ENCODE results near the gene SMARCD1. TPM values are rescaled to one million over a fixed set of nuclear protein-coding genes. Genes with fewer than 3 reads are reported as not detected.
A peak's percentile ranks its signal among the peaks of the same experiment; 100 is the strongest.
"Not testable (repeated sequence)": the region's sequence is repeated elsewhere in the genome, so short reads cannot be mapped to it uniquely, and the experiment has no call there.

SMARCD1 gene
- total and polyA plus RNA-seq, 8 donors, result 2.9 to 75.9 (median 18.6) TPM

DNA sequence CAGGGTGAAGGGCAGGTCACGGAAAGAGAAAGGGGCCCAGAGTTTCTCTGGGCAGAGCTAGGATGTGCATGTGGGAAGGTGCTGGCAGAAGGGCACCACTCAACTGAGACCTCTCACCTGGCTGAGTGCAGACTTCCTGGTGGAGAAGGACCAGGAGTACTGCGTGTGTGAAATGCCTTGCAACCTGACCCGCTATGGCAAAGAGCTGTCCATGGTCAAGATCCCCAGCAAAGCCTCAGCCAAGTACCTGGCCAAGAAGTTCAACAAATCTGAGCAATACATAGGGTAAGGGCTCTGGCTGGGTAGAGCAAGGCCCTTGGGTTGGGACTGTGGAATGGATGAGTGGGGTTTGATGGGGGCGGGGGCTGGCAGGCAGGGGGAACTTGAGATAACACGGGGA lies 5.4 kb upstream of the SMARCD1 start:
- TF ChIP-seq POLR2A (IDR thresholded peaks at IDR 0.05) (no peak), POLR2AphosphoS5 (IDR thresholded peaks at IDR 0.05) (no peak), EP300 (IDR thresholded peaks at IDR 0.05) (no peak)
- TF ChIP-seq, protein P1, sequence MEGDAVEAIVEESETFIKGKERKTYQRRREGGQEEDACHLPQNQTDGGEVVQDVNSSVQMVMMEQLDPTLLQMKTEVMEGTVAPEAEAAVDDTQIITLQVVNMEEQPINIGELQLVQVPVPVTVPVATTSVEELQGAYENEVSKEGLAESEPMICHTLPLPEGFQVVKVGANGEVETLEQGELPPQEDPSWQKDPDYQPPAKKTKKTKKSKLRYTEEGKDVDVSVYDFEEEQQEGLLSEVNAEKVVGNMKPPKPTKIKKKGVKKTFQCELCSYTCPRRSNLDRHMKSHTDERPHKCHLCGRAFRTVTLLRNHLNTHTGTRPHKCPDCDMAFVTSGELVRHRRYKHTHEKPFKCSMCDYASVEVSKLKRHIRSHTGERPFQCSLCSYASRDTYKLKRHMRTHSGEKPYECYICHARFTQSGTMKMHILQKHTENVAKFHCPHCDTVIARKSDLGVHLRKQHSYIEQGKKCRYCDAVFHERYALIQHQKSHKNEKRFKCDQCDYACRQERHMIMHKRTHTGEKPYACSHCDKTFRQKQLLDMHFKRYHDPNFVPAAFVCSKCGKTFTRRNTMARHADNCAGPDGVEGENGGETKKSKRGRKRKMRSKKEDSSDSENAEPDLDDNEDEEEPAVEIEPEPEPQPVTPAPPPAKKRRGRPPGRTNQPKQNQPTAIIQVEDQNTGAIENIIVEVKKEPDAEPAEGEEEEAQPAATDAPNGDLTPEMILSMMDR (IDR thresholded peaks at IDR 0.05), result no peak
- H3K9me3 ChIP-seq, result no peaks in the 10 kb centered on the region
- H3K4me1 ChIP-seq, result peaks cover 4 to 22% (median 17%) of the 10 kb centered on the region in 4 donors
- no peak overlapping the region for H3K4me3 ChIP-seq
- intact Hi-C loops (cut with DNase I; ENCODE audit: low total_unique reads), result loop anchor here (10.0 kb wide), 1 partner anchor 95 kb away; no protein-coding TSS in a partner anchor
- no peak for DNase-seq
- H3K27me3 ChIP-seq, result no peaks in the 10 kb centered on the region
- H3K36me3 ChIP-seq, result no peaks in the 10 kb centered on the region
- H3K27ac ChIP-seq, result no peak overlapping the region
- WGBS, 5 donors, result 80 to 88% (median 83%) methylated on average over 5 of the region's 5 CpGs

DNA sequence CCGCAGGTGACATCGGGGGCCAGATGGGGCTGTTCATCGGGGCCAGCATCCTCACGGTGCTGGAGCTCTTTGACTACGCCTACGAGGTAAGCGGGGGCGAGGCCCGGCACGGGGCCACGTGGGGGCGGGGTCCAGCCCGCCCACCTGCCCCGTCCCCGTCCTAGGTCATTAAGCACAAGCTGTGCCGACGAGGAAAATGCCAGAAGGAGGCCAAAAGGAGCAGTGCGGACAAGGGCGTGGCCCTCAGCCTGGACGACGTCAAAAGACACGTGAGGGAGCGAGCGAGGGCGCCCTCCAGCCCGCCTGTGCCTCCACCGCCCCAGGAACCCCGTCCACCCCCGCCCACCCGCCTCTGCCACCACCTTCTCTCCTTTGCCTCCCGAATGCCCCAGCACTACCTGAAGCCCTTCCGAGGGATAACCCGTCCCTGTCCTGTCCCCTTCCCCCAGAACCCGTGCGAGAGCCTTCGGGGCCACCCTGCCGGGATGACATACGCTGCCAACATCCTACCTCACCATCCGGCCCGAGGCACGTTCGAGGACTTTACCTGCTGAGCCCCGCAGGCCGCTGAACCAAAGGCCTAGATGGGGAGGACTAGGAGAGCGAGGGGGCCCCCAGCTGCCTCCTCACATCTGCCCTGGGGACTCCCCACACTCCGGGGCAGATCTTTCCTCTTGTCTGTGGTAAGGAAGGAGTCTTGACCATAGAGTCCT lies 3.9 kb upstream of the SMARCD1 start:
- intact Hi-C loops (cut with DNase I; ENCODE audit: low total_unique reads), result no loop called here
- Histone ChIP-seq H3K4me1 (peaks cover 10 to 19% (median 15%) of the 10 kb centered on the region in 4 donors), H3K27ac (no peak overlapping the region), H3K27me3 (no peaks in the 10 kb centered on the region), H3K36me3 (peaks cover 0 to 1% (median 0%) of the 10 kb centered on the region in 4 donors), H3K4me3 (no peak overlapping the region), H3K9me3 (no peaks in the 10 kb centered on the region)
- 57 to 74% (median 60%) methylated on average over 38 to 46 of the region's 46 CpGs for WGBS, 5 donors
- TF ChIP-seq, protein P1 (IDR thresholded peaks at IDR 0.05), result no peak
- no peak for TF ChIP-seq POLR2A (IDR thresholded peaks at IDR 0.05)
- TF ChIP-seq EP300 (IDR thresholded peaks at IDR 0.05), result no peak
- TF ChIP-seq POLR2AphosphoS5 (IDR thresholded peaks at IDR 0.05), result no peak
- peak in 1 of 2 donors; percentile 33 for DNase-seq

DNA sequence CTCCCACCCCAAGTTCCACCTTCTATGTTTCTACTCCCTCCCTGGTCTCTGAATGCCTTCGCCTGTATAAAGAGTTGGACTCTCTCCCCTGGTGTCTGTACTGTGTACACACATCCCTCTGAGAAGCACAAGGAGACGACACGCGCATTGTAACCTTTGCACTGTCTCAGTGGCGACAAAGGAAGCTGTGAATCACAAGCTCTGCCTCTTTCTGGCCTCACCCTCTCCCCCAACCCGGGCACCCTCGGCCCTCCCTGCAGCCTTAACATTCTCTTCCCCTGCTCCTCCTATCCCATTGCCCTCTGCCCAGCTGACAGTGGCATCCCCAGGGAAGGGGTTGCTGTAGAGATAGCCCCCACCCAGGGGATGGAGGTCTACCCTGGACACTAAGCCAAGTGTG lies 2.5 kb upstream of the SMARCD1 start:
- intact Hi-C loops (cut with DNase I; ENCODE audit: low total_unique reads), result no loop called here
- DNase-seq, result no peak
- no peak overlapping the region for H3K27ac ChIP-seq

DNA sequence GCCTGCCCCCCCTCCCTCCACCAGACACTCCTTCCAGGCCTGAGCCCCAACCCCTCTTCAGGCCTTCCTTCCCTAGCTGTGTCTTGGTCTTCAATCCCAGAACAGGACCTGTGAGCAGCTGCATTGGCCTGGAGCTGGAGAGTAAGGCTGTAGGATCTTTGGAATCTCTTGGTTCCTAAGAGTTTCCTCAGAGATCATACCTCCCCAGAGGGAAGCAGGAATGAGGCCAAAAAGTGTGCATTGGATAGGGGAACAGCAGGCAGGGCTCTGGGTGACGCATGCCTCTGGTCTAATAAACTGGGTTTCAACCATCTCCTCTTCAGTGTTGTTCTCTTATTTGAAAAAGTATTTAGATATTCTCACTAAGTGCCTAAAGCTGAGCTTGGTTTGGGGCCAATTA lies 1.8 kb upstream of the SMARCD1 start:
- peaks cover 14 to 22% (median 19%) of the 10 kb centered on the region in 4 donors for H3K36me3 ChIP-seq
- no peaks in the 10 kb centered on the region for H3K9me3 ChIP-seq
- no peaks in the 10 kb centered on the region for H3K27me3 ChIP-seq
- TF ChIP-seq POLR2A (IDR thresholded peaks at IDR 0.05), result no peak
- TF ChIP-seq EP300 (IDR thresholded peaks at IDR 0.05), result no peak
- TF ChIP-seq, protein P1 (IDR thresholded peaks at IDR 0.05), result no peak
- no peak for TF ChIP-seq POLR2AphosphoS5 (IDR thresholded peaks at IDR 0.05)
- no peak overlapping the region for H3K27ac ChIP-seq
- H3K4me3 ChIP-seq, result no peak overlapping the region
- WGBS, 5 donors, result 83 to 95% (median 88%) methylated on average over 1 of the region's 1 CpG
- DNase-seq, result no peak
- intact Hi-C loops (cut with DNase I; ENCODE audit: low total_unique reads), result no loop called here
- H3K4me1 ChIP-seq, result peaks cover 14 to 36% (median 24%) of the 10 kb centered on the region in 4 donors

More for the DNA sequence above, 2.5 kb upstream of the SMARCD1 start:
- no peaks in the 10 kb centered on the region for H3K9me3 ChIP-seq
- 69 to 81% (median 76%) methylated on average over 7 of the region's 7 CpGs for WGBS, 5 donors
- no peaks in the 10 kb centered on the region for H3K27me3 ChIP-seq
- H3K36me3 ChIP-seq, result peaks cover 8 to 15% (median 13%) of the 10 kb centered on the region in 4 donors
- H3K4me1 ChIP-seq, result peaks cover 14 to 30% (median 21%) of the 10 kb centered on the region in 4 donors
- no peak overlapping the region for H3K4me3 ChIP-seq
- TF ChIP-seq, protein P1 (IDR thresholded peaks at IDR 0.05), result no peak
- TF ChIP-seq POLR2A (IDR thresholded peaks at IDR 0.05), result no peak
- no peak for TF ChIP-seq EP300 (IDR thresholded peaks at IDR 0.05)
- no peak for TF ChIP-seq POLR2AphosphoS5 (IDR thresholded peaks at IDR 0.05)

DNA sequence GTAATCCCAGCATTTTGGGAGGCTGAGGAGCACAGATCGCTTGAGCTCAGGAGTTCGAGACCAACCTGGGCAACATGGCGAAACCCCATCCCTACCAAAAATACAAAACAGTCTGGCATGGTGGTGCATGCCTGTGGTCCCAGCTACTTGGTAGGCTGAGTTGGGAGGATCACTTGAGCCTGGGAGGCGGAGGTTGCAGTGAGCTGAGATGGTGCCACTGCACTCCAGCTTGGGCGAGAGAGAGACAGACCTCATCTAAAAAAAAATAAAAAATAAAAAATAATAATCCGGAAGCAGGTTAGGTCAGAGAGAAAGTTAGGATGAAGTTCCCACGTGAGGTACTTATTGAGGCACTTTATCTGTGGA lies 750 bp upstream of the SMARCD1 start:
- peaks cover 14 to 44% (median 26%) of the 10 kb centered on the region in 4 donors for H3K4me1 ChIP-seq
- H3K27ac ChIP-seq, result peak overlapping the region; percentile 96 to 98 (median 97)
- peaks cover 22 to 33% (median 30%) of the 10 kb centered on the region in 4 donors for H3K36me3 ChIP-seq
- H3K4me3 ChIP-seq, result peak overlapping the region; percentile 91 to 99 (median 97)
- H3K27me3 ChIP-seq; H3K9me3 ChIP-seq; intact Hi-C loops (cut with DNase I; ENCODE audit: low total_unique reads); DNase-seq: not testable (repeated sequence)
- 34 to 46% (median 37%) methylated on average over 7 of the region's 7 CpGs for WGBS, 5 donors
